Skin of body (tissue), 2 donors: Measurements from ENCODE around the gene LRRC49. TPM values are rescaled to one million over a fixed set of nuclear protein-coding genes. Genes with fewer than 3 reads are reported as not detected.

Experiments used
- DNase-seq: peaks from one replicate; lab custom pipeline; 2025; lab: John Stamatoyannopoulos, UW
- total RNA-seq: library from RNA; depleted of rRNA; stranded (reverse); fragments of >200 nt; gene quantifications from one replicate; pipeline ENCODE4 v1.2.3, GENCODE V29; 2014

Gene LRRC49
- total RNA-seq, 1 donor from 2014 or later, result 11.4 TPM

DNA sequence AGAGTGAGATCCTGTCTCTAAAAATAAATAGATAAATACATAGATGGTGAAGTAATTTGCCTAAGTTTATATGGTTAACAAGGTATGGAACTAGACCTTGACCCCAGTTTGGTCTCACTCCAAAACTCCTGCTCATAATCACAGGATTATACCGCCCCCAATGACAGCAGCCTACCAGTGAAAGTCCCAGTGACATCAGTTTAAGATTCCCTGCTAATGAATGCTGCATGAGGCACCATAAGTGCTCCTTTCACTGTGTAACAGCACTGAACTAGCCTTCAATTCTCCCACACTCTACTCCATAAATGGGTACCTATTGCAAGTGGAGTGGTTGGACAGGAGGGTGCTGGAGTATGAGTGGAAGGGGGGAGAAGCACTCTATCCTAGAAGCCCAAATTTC is 199.0 kb downstream of the LRRC49 start:
- no peak for DNase-seq

DNA sequence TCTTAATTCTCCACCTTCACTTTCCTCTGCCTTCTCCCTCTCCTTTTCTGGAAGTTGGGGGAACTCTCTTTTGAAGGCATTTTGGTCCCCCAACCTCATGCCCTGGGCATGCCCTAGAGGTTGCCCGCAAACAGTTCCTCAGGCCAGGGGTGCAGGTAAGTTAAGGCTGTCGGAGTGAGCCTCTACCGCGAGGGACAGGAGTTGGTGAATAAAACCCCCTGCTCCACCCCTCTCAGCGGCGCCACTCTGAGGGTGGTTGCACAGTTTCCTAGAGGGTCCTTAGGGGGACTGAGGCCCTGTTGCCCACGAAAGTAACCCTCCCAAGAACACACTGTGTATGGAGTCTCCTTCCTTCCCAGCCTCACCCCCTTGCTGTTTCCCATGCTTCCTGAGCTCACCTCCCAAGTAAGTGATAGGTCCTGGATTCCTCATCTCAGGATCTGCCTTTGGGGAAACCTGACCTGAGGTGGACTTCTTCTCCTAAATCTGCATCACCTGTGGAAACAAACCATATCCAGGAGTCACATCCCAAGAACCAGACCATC is 199.5 kb downstream of the LRRC49 start:
- DNase-seq, result no peak

DNA sequence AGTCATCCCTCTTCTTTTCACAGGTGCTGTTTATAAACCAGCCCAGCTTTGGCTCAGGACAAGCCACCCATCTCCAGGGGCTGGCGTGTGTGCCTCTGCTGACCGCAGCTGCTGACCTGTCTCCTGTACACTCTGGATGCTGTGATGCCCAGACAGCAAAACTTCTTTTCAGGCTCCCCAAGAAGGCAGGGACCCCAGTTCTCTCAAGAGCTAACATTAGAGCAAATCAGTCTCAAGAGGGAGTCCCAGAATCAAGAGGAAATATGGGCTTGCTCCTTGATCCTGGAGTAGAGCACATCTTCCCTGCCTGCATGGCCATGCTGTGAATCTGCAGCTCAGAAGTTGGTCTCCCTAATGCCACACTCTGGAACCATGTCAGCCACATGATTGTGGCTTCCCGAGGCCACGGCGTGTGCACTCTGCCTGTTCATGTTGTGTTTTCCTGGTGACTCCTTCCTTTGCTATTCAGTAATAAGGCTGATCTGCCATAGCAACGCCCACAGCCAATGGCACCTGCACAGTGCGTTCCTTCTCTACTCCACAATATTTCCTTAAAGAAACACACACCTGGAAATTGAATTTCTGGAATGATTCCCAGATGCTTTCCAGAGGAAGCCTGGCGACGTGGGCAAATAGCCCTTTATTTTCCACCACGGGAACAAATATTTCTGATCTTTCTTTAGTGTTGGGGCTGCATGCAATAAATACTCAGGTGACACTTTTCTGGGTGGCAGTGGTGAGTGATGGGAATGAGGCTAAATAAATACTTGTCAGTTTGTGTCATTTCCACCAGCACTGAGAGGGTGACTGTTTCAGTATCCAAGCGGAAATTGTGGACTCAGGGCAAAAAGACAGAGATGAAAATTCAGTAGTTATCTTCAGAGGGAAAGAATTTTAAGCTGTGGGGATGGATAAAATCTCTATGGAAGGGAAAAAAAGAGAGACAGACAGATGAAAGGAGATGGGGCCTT is 200.7 kb downstream of the LRRC49 start:
- DNase-seq, result no peak

DNA sequence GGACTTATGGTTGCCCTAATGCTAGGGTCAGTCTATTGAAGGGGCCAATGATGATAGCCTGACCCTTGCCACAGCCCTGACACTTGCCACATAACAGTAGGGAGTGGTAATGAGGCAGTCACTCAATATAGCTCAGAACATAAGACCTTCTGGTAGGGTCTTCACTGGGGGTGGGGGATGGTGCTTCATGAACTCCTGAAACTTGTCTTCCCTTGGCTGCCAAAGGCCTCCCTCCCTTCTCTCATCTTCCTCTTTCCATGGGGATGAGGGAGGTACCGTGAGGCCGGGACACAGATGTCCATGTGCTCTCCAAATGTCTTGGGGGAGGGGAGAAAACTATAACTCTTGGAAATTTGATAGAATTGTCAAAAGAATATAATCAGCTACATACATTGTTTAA is 201.5 kb downstream of the LRRC49 start:
- DNase-seq, result no peak

DNA sequence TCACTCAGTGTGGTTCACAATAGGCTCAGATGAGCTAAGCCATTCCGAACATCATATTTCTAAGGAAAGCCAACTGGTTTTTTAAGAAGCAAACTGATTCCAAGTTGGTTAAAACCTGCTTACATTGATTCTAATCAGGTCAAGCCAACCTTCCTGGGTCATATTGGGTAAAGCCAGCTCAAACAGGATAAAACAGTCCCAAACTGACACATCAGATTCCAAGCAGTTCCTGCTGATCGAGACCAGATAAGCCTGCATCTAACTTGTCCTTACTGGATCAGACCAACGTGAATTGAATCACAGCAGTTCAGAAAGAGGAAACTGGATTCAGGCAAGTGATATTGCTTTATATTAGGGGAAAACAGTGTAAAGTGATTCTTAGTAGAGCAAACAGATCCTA is 204.1 kb downstream of the LRRC49 start:
- no peak for DNase-seq

DNA sequence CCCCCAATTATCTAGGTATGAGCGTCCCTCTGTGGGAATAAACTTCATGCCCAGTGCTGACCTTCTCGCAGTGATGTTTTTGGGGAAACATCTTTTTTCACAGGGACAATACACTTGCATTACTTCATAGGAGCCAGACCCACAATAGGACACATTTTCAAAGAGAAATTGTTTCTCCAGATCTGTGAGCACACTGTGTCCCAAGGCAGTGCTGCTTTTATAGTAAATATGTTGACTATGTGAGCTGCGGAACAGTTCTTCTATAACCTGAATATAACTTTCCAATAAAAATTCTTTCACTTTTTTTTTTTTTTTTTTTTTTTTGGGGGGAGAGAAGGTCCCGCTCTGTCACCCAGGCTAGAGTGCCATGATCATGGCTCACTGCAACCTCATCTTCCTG is 205.3 kb downstream of the LRRC49 start:
- DNase-seq, result no peak

DNA sequence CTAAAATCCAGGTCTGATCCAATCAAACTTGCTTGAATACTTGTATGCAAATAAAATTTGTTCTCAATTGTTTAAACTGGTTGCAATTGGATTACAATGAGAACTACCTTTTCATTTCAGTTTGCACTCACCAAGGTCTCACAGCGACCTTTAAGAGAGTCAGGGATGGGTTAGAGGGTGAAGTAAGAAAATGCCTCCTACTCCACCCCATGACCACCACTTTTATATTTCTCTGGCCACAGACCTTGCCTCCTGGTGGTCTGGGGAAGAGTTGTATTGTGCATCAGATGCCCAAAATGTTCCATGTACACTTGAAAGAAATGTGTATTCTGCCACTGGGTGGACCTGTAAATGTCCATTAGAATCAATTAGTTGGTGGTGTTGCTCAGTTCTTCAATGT is 206.3 kb downstream of the LRRC49 start:
- DNase-seq, result no peak

Other genes starting within 250 kb of the LRRC49 start
- gene UACA, start 129.3 kb upstream of the LRRC49 start, total RNA-seq, result 105 TPM
- 6.8 TPM for gene LARP6, start 38.7 kb upstream of the LRRC49 start, total RNA-seq
- gene THAP10, start 393 bp upstream of the LRRC49 start, total RNA-seq, result 2.1 TPM
- gene THSD4, start 222.6 kb downstream of the LRRC49 start, total RNA-seq, result 24.3 TPM